ENCODE measurements around the gene CLUH. TPM values are rescaled to one million over a fixed set of nuclear protein-coding genes. Genes with fewer than 3 reads are reported as not detected.

The CLUH gene
- total and polyA plus RNA-seq, 5 donors: 79.0 to 121 (median 106) TPM

DNA sequence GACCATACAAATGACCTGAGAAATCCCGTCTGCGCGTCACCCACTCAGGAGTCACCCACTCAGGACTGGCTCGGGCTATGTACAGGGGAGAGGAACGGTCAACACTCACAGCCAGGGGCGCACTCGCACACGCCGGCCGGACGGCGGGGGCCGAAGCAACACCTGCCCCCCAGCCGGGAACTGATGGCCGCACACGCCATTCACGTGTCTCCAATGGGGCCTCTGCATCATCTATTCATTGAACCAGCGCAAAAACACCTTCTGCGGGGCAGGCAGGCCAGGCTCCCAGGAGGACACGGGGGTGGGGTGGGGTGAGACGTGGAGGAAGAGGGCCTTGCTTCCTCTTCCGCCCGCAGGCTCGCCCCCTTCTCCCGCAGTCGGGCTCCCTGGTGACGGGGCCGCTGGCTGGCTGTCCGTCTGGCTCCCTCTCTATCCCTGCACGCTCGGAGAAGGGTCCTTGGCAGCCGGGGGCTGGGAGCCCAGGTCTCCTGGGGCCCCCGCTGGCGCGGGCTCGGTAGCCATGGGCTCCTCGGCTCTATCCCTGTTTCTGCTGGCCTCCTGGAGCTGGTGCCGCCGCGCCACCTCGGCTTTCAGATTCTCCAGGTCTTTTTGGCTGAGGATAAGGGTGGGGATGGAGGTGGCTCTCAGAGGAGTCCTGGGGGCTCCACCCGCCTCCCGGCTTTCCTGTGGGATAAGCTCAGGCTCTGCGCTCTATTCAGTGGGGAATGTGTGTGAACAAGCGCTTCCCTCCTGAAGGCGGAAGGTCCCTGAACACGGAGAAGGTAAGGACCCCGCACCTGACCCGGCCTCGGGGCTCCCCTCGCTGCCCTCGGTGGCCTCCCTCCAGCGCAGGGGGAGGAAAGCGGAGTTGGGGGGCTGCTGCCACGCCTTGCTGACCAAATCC, 21.1 kb downstream of the CLUH start:
- H3K4me3 ChIP-seq (ENCODE audit: low read length): no peak overlapping the region
- ATAC-seq (peak in 1 of 2 donors; percentile 15), DNase-seq (peak in 1 of 3 donors; percentile 66)
- H3K4me1 ChIP-seq (ENCODE audit: control insufficient read depth, insufficient read depth, low read length): no peaks in the 10 kb centered on the region
- WGBS: 79% methylated on average over 55 of the region's 55 CpGs
- no peaks in the 10 kb centered on the region for H3K27me3 ChIP-seq (ENCODE audit: control insufficient read depth, insufficient read depth)
- no peaks in the 10 kb centered on the region for H3K9me3 ChIP-seq (ENCODE audit: control insufficient read depth, low read length)
- intact Hi-C loops (cut with DNase I): no loop called here
- no peak overlapping the region for H3K27ac ChIP-seq (ENCODE audit: low read length)

DNA sequence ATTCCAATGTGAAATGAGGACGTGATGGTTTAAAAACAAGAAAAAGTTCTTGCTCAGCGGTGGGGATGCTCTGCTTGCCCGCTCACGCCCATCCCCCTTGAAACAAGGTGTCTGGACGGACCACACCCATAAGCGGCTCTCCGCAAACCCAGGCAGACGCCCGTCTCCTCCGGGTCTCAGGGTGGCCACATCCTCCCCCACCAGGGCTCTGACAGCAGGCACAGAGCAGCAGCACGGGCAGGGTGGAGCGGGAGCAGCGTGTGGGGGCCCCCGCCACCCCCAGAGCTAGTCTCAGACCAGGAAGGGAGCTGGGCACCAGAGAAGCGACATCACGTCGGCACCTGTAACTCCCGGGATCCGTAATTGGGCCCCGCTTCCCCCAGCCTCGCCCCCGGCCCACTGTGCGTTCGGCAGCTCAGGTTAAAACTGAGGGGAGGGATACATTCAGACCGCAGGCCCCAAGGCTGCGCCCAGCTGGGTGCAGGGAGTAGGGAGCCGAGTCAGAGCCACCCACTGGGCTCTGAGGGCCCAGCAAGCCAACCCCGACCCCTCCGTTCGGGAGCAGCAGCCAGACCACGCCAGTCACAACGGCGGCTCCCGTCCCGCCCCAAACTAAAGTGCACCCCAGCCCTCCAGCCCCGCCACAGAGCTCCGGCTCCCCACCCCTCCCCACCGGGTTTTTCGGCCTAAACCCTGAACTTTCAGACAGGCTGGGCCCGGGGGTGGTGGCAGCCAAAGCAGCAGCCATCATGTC, 22.0 kb downstream of the CLUH start:
- no peaks in the 10 kb centered on the region for H3K4me1 ChIP-seq (ENCODE audit: control insufficient read depth, insufficient read depth, low read length)
- H3K27ac ChIP-seq (ENCODE audit: low read length): no peak overlapping the region
- H3K4me3 ChIP-seq (ENCODE audit: low read length): no peak overlapping the region
- ATAC-seq (peak; percentile 1 to 5), DNase-seq (peak in 1 of 3 donors; percentile 61)
- no peaks in the 10 kb centered on the region for H3K27me3 ChIP-seq (ENCODE audit: control insufficient read depth, insufficient read depth)
- intact Hi-C loops (cut with DNase I): no loop called here
- H3K9me3 ChIP-seq (ENCODE audit: control insufficient read depth, low read length): no peaks in the 10 kb centered on the region
- 52% methylated on average over 40 of the region's 40 CpGs for WGBS

DNA sequence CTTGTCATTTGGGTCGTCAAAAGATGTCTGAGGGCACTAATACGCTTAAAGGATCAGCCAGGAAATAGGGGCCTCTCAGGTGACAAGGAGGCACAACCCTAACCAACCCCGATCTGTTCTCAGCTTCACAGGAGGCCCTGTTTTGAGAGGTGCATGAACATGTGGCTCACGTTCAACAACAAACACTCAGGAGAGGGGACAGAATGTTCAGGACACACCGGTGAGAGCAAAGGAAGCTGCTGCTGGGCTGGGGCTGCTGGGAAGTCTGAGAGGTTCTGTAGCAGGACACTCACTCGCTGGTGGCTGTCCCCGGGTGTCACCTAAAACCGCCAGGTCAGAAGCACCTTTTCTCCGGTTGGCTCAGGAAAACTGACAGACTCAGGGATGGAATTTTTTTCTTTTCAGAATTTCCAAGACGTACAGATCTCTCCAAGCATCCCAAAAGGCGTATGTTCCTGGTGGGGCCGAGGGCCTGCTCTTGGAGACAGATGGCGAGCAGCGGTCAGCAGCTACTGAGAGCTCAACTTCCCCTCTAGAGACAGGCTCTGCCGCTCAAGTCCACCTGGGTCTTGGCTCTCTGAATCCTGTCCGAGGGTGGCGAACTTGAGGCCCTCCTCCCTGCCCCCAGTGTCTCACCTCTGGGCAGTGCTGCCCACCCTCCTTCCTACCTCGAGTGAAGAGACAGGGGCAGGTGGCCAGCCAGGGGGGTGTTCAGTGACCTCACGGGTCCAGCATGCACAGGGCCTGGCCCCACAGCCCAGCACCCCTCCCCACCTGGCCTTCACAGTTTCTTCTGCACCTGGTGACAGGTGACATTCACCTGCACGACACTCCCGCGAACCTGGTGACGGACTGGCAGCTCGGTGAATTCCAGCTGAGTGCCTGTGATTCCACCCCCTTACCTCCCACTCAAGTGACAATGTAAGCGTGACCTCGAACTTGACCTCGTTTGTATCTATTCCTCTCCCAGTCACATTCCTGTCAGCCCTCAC, 22.9 kb downstream of the CLUH start:
- DNase-seq (peak in 2 of 3 donors; percentile 67 to 69), ATAC-seq (peak in 1 of 2 donors; percentile 2)
- H3K9me3 ChIP-seq (ENCODE audit: control insufficient read depth, low read length): no peaks in the 10 kb centered on the region
- H3K27ac ChIP-seq (ENCODE audit: low read length): peak overlapping the region; percentile 43
- no peak overlapping the region for H3K4me3 ChIP-seq (ENCODE audit: low read length)
- 54% methylated on average over 27 of the region's 27 CpGs for WGBS
- no peaks in the 10 kb centered on the region for H3K27me3 ChIP-seq (ENCODE audit: control insufficient read depth, insufficient read depth)
- no peaks in the 10 kb centered on the region for H3K4me1 ChIP-seq (ENCODE audit: control insufficient read depth, insufficient read depth, low read length)
- intact Hi-C loops (cut with DNase I): no loop called here

DNA sequence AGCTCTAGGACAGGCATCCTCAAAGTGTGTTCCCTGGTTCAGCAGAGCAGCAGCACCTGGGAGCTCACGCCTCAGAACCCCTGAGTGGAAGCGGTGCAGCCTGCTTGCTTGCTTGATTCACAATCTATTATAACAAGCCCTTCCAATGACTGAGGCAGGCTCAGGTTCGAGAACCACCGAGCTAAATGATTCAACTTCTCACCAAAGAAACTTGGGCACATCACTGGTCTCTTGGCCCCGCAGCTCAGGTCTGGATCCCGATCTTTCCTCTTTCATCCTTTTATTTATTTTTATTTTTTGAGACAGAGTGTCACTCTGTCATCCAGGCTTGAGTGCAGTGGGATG, 24.5 kb downstream of the CLUH start:
- Histone ChIP-seq H3K4me1 (ENCODE audit: control insufficient read depth, insufficient read depth, low read length) (no peaks in the 10 kb centered on the region), H3K9me3 (ENCODE audit: control insufficient read depth, low read length) (no peaks in the 10 kb centered on the region), H3K27me3 (ENCODE audit: control insufficient read depth, insufficient read depth) (no peaks in the 10 kb centered on the region), H3K27ac (ENCODE audit: low read length) (peak overlapping the region; percentile 17), H3K4me3 (ENCODE audit: low read length) (no peak overlapping the region)
- no peak for ATAC-seq
- intact Hi-C loops (cut with DNase I): no loop called here
- DNase-seq: no peak
- 70% methylated on average over 6 of the region's 6 CpGs for WGBS

DNA sequence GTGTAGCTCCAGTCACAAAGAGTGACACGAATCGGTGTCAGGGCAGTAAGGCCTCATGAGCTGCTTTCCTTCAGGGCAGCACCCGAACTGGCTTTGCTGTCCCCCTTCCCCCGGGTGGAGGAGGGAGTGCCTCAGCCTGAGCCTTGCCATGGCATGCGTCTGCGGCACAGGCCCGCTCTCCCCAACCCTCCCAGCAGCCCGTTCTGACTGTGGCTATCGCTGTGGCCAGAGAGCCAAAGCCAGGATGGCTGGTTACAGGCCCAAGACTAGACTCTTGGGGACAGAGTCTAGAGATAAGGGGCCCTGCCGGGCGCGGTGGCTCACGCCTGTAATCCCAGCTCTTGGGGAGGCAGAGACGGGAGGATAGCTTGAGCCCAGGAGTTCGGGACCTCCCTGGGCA, 25.9 kb downstream of the CLUH start:
- intact Hi-C loops (cut with DNase I): no loop called here
- DNase-seq: peak in 2 of 3 donors; percentile 77
- 62% methylated on average over 15 of the region's 15 CpGs for WGBS
- Histone ChIP-seq H3K9me3 (ENCODE audit: control insufficient read depth, low read length) (no peaks in the 10 kb centered on the region), H3K27ac (ENCODE audit: low read length) (no peak overlapping the region), H3K27me3 (ENCODE audit: control insufficient read depth, insufficient read depth) (no peaks in the 10 kb centered on the region), H3K4me3 (ENCODE audit: low read length) (no peak overlapping the region), H3K4me1 (ENCODE audit: control insufficient read depth, insufficient read depth, low read length) (no peaks in the 10 kb centered on the region)
- ATAC-seq: peak; percentile 2 to 22

DNA sequence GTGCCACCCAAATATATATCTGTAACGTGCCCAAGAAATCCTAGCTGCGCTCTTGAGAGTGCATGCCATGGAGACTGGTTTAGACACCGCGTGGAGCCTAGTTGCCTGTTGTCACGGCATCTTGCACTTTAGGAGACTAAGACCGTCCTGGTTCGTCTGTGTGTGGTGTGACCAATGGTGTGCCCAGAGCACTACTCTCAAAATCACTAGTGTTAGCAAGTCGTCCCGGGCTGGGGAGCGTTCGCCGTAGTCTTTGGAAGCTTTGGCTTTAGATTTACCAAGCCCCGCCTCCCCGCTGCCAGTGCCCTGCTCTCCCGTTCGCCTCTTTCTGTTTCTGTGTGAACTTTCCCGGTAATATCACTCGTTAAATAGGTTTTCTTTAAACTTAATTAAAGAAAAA, 27.0 kb downstream of the CLUH start:
- WGBS: 90% methylated on average over 18 of the region's 18 CpGs
- no peaks in the 10 kb centered on the region for H3K4me1 ChIP-seq (ENCODE audit: control insufficient read depth, insufficient read depth, low read length)
- ATAC-seq: no peak

DNA sequence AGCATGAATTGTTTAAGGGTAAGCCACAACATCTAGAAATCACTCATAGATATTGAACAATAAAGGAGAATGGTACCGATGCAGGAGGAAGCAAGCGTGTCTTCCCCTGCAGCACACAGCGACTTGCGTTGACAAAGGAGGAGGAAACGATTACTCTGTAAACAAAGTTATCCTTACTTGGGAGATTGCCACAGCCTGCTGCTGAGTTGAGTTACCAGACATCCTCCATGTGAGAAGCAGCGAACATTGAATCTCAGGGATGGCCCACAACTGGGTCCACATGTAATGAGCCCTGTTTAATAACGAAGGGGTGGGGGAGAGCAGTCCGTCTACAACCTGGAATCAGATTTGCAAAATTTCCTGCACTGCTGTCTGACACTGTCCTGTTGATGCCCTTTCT, 27.7 kb downstream of the CLUH start:
- H3K9me3 ChIP-seq (ENCODE audit: control insufficient read depth, low read length): no peaks in the 10 kb centered on the region
- no peaks in the 10 kb centered on the region for H3K27me3 ChIP-seq (ENCODE audit: control insufficient read depth, insufficient read depth)
- 55% methylated on average over 8 of the region's 8 CpGs for WGBS
- no peak overlapping the region for H3K4me3 ChIP-seq (ENCODE audit: low read length)
- DNase-seq (no peak), ATAC-seq (no peak)
- H3K27ac ChIP-seq (ENCODE audit: low read length): no peak overlapping the region
- intact Hi-C loops (cut with DNase I): no loop called here
- no peaks in the 10 kb centered on the region for H3K4me1 ChIP-seq (ENCODE audit: control insufficient read depth, insufficient read depth, low read length)

More for the DNA sequence above, 27.0 kb downstream of the CLUH start:
- Histone ChIP-seq H3K27me3 (ENCODE audit: control insufficient read depth, insufficient read depth) (no peaks in the 10 kb centered on the region), H3K9me3 (ENCODE audit: control insufficient read depth, low read length) (no peaks in the 10 kb centered on the region), H3K27ac (ENCODE audit: low read length) (no peak overlapping the region), H3K4me3 (ENCODE audit: low read length) (no peak overlapping the region)
- intact Hi-C loops (cut with DNase I): no loop called here
- no peak for DNase-seq

DNA sequence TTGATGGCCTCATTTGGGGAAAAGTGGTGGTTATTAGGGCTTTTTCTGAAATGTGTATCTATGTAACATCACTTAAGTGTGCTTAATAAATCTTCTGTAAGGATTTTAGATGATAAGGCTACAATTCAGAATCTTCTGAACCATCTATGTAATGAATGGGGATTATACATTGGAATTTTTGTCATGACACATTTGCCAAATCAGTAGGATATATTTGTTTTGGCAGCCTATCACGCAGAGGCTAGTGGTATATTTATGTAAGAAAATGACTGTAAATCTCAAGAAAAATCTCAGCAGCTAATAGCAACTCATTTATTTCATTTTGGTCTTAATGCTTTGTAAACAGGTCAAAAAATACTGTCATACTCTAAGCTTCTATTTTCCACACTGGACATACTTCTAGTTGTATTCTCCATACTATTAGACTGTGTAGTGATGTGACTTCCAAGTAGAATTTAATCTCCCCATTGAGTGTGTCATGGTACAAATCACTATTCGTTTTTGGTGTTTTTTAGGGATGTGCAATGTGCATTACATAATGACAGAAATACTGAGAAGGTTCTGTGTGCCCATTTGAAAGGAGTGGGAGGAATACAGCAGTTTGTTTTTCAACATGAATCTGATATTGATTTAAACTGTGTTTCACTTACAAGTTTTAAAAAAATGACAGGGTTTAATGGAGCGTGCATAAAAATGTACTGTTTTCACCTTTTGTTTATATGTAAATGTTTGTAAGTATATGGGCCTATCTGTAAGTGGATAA, 29.2 kb downstream of the CLUH start:
- DNase-seq (no peak), ATAC-seq (no peak)
- Histone ChIP-seq H3K27ac (ENCODE audit: low read length) (no peak overlapping the region), H3K4me1 (ENCODE audit: control insufficient read depth, insufficient read depth, low read length) (no peaks in the 10 kb centered on the region), H3K27me3 (ENCODE audit: control insufficient read depth, insufficient read depth) (no peaks in the 10 kb centered on the region), H3K9me3 (ENCODE audit: control insufficient read depth, low read length) (no peaks in the 10 kb centered on the region), H3K4me3 (ENCODE audit: low read length) (no peak overlapping the region)
- WGBS: 75% methylated on average over 3 of the region's 3 CpGs
- intact Hi-C loops (cut with DNase I): no loop called here

DNA sequence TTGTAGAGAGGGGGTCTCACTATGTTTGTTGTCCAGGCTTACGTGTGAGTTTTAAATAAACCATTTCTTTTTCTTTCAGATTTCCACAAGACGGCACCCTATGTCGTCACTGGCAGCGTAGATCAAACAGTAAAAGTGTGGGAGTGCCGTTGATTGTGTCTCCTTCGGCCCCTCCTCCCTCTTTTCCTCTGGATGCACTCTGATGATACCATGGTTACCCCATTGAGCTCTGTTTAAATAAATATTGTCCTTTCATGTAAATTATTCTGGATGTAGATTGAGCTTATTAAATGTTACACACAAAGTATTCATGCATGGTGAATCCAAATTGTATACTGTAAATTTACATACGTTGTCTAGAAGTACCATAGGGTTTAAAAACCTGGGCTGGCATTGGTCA, 29.9 kb downstream of the CLUH start:
- intact Hi-C loops (cut with DNase I): no loop called here
- no peak overlapping the region for H3K27ac ChIP-seq (ENCODE audit: low read length)
- H3K4me1 ChIP-seq (ENCODE audit: control insufficient read depth, insufficient read depth, low read length): no peaks in the 10 kb centered on the region
- ATAC-seq (no peak), DNase-seq (no peak)
- WGBS: 76% methylated on average over 7 of the region's 7 CpGs
- no peaks in the 10 kb centered on the region for H3K9me3 ChIP-seq (ENCODE audit: control insufficient read depth, low read length)
- no peak overlapping the region for H3K4me3 ChIP-seq (ENCODE audit: low read length)
- H3K27me3 ChIP-seq (ENCODE audit: control insufficient read depth, insufficient read depth): no peaks in the 10 kb centered on the region

DNA sequence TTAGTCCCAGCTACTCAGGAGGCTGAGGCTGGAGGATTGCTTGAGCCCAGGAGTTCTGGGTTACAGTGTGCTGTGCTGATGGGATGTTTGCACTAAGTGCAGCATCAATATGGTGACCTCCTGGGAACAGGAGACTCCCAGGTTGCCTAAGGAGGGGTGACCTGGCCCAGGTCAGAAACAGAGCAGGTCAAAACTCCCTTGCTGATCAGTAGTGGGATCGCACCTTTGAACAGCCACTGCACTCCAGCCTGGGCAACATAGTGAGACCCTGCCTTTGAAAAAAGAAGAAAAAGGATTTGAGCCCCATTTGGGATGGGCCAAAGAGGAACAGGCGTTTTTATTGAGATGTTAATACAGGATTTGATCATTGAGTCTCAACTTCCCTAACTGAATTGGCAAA, 30.6 kb downstream of the CLUH start:
- Histone ChIP-seq H3K9me3 (ENCODE audit: control insufficient read depth, low read length) (no peaks in the 10 kb centered on the region), H3K4me1 (ENCODE audit: control insufficient read depth, insufficient read depth, low read length) (no peaks in the 10 kb centered on the region), H3K27ac (ENCODE audit: low read length) (no peak overlapping the region), H3K4me3 (ENCODE audit: low read length) (no peak overlapping the region), H3K27me3 (ENCODE audit: control insufficient read depth, insufficient read depth) (no peaks in the 10 kb centered on the region)
- no peak for DNase-seq
- ATAC-seq: no peak
- 94% methylated on average over 2 of the region's 2 CpGs for WGBS
- intact Hi-C loops (cut with DNase I): no loop called here

Data from right cardiac atrium (tissue), 5 donors.